ENCODE data around the gene TAS1R1. TPM values are rescaled to one million over a fixed set of nuclear protein-coding genes. Genes with fewer than 3 reads are reported as not detected.
A peak's percentile ranks its signal among the peaks of the same experiment; 100 is the strongest.

Gene TAS1R1
- total and polyA plus RNA-seq, 9 of the 15 experiments (the other 6 are each of a cell fraction or from before 2014, with no cell fraction given): 0.06 TPM; not detected in 8

DNA sequence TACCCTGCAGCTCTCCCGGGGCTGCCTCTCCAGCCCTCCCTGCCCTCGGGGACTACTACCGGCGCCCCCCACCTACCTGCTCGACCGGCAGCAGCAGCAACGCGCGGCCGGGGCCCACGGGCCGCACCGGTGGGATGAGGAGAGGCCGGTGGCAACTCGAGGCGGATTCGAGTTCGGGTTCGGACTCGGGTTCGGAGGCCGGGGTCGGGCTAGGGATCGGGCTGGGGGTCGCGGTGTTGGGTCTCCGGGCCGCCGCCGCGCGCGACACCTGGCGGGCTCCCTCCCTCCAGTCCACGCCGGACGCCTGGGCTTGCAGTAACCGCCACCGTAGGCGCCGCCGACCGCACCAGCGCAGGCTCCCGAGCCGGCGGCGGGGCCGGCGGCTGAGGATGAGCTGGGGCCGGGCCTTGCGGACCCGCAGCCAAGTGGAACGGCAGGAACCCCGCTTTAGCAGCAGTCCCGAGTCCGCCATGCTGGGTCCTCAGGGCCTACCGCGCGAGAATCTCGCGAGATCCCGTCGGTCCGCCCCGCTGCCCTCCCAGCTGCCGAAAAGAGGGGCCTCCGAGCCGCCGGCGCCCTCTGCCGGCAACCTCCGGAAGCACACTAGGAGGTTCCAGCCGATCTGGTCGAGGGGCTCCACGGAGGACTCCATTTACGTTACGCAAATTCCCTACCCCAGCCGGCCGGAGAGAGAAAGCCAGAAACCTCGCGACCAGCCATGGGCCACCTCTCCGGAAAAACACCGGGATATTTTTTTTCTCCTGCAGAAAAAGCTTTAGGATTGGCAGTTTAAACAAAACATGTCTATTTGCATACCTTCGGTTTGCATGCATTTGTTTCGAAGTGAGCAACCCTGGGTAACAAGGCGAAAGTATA lies 838 bp upstream of the TAS1R1 start, which contains the start of gene NOL9 (continued):
- TF ChIP-seq, protein P1, sequence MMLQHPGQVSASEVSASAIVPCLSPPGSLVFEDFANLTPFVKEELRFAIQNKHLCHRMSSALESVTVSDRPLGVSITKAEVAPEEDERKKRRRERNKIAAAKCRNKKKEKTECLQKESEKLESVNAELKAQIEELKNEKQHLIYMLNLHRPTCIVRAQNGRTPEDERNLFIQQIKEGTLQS (IDR thresholded peaks at IDR 0.05): no peak
- TF ChIP-seq, protein P1 (CRISPR knock-in tag; conservative IDR thresholded peaks at IDR 0.05): peak; percentile 43; the same call in 1 of the 2 replicates
- TF ChIP-seq MED1 (CRISPR knock-in tag; IDR thresholded peaks at IDR 0.05; ENCODE audit: borderline replicate concordance) (no peak; the same call in 1 of the 2 replicates), POLR2G (IDR thresholded peaks at IDR 0.05; ENCODE audit: low read depth, low read length) (peak; percentile 99), NR4A1 (CRISPR knock-in tag; IDR thresholded peaks at IDR 0.05) (no peak), NR4A1 (tag; IDR thresholded peaks at IDR 0.05) (0 out of 2 replicates have a peak, but pooled peaks have one; percentile 21), SIX5 (IDR thresholded peaks at IDR 0.05; ENCODE audit: borderline replicate concordance in 1 of 2, insufficient read depth in 1 of 2, low read depth in 1 of 2, low read length in 2 of 2) (peak in 1 of 2 experiments; percentile 21; a peak in 1 of 4 replicates), ZBTB1 (CRISPR knock-in tag; IDR thresholded peaks at IDR 0.05; ENCODE audit: borderline replicate concordance, low read depth) (peak; percentile 19; the same call in 1 of the 2 replicates), NFATC3 (IDR thresholded peaks at IDR 0.05) (no peak), SRSF1 (IDR thresholded peaks at IDR 0.05; ENCODE audit: low read depth, low read length) (no peak), SAFB (IDR thresholded peaks at IDR 0.05; ENCODE audit: borderline replicate concordance, low read depth, low read length) (peak; percentile 66; the same call in 1 of the 2 replicates), DACH1 (IDR thresholded peaks at IDR 0.05; ENCODE audit: partially characterized antibody) (peak; percentile 81)
- TF ChIP-seq, protein P2, sequence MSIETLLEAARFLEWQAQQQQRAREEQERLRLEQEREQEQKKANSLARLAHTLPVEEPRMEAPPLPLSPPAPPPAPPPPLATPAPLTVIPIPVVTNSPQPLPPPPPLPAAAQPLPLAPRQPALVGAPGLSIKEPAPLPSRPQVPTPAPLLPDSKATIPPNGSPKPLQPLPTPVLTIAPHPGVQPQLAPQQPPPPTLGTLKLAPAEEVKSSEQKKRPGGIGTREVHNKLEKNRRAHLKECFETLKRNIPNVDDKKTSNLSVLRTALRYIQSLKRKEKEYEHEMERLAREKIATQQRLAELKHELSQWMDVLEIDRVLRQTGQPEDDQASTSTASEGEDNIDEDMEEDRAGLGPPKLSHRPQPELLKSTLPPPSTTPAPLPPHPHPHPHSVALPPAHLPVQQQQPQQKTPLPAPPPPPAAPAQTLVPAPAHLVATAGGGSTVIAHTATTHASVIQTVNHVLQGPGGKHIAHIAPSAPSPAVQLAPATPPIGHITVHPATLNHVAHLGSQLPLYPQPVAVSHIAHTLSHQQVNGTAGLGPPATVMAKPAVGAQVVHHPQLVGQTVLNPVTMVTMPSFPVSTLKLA (conservative IDR thresholded peaks at IDR 0.05): peak; percentile 69 to 86
- TF ChIP-seq, protein P3, sequence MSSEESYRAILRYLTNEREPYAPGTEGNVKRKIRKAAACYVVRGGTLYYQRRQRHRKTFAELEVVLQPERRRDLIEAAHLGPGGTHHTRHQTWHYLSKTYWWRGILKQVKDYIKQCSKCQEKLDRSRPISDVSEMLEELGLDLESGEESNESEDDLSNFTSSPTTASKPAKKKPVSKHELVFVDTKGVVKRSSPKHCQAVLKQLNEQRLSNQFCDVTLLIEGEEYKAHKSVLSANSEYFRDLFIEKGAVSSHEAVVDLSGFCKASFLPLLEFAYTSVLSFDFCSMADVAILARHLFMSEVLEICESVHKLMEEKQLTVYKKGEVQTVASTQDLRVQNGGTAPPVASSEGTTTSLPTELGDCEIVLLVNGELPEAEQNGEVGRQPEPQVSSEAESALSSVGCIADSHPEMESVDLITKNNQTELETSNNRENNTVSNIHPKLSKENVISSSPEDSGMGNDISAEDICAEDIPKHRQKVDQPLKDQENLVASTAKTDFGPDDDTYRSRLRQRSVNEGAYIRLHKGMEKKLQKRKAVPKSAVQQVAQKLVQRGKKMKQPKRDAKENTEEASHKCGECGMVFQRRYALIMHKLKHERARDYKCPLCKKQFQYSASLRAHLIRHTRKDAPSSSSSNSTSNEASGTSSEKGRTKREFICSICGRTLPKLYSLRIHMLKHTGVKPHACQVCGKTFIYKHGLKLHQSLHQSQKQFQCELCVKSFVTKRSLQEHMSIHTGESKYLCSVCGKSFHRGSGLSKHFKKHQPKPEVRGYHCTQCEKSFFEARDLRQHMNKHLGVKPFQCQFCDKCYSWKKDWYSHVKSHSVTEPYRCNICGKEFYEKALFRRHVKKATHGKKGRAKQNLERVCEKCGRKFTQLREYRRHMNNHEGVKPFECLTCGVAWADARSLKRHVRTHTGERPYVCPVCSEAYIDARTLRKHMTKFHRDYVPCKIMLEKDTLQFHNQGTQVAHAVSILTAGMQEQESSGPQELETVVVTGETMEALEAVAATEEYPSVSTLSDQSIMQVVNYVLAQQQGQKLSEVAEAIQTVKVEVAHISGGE (CRISPR knock-in tag; IDR thresholded peaks at IDR 0.05): no peak; a peak in 1 of 6 replicates
